ENCODE data around the gene TSPAN10. TPM values are rescaled to one million over a fixed set of nuclear protein-coding genes. Genes with fewer than 3 reads are reported as not detected.
"Not testable (repeated sequence)": the region's sequence is repeated elsewhere in the genome, so short reads cannot be mapped to it uniquely, and the experiment has no call there.

TSPAN10 gene
- total RNA-seq, 4 donors from 2014 or later, result 0.32 to 0.92 TPM; not detected in 2

DNA sequence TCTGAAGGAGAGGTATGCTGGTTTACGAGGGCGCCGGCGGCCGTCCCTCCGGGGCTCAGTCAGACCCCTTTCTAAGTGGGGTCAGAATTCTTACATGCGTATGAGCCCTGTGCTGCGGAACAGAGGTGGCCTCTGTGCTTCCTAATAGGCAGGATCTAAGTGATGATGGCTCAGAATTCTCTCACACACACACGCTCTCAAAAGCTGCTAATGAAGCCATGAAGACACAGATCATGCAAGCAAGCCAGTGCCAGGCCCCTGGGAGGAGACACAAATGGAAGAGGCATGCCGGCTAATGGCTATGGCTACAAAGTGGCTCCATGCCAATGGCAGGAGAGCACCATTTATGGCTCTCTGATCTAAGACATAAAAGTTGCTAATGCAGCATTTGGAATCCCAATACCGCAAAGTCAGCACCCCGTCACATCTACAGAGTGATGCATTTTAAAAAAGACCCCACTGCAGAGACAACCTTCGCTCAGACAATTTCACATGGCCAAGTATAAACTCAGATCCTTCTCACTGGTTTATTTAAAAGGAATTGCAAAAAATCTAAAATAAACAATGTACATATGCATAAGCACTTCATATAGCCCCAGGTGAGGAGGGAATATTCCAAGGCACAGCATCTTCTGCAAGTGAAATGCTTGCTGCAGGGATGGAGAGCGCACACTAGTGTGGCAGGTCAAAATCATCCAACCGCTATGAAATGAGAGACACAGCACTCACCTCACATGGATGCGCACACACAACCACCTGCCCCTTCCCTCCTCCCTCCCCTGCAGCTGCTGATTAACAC lies 24.6 kb upstream of the TSPAN10 start:
- Histone ChIP-seq H3K27ac (replicated peaks in 1 of 4) (no peak overlapping the region), H3K36me3 (peaks cover 39 to 86% (median 79%) of the 10 kb centered on the region in 4 donors), H3K4me1 (peaks cover 20 to 33% (median 25%) of the 10 kb centered on the region in 4 donors), H3K9me3 (no peaks in the 10 kb centered on the region), H3K27me3 (no peaks in the 10 kb centered on the region), H3K4me3 (no peak overlapping the region)
- no peak for DNase-seq (ENCODE audit: extremely low spot score)
- intact Hi-C loops (cut with DNase I), result no loop called here
- 90% methylated on average over 14 of the region's 16 CpGs for WGBS
- TF ChIP-seq POLR2AphosphoS5 (IDR thresholded peaks at IDR 0.05) (no peak), EP300 (IDR thresholded peaks at IDR 0.05) (no peak), POLR2A (IDR thresholded peaks at IDR 0.05; ENCODE audit: low read depth) (no peak)
- TF ChIP-seq, protein P1, sequence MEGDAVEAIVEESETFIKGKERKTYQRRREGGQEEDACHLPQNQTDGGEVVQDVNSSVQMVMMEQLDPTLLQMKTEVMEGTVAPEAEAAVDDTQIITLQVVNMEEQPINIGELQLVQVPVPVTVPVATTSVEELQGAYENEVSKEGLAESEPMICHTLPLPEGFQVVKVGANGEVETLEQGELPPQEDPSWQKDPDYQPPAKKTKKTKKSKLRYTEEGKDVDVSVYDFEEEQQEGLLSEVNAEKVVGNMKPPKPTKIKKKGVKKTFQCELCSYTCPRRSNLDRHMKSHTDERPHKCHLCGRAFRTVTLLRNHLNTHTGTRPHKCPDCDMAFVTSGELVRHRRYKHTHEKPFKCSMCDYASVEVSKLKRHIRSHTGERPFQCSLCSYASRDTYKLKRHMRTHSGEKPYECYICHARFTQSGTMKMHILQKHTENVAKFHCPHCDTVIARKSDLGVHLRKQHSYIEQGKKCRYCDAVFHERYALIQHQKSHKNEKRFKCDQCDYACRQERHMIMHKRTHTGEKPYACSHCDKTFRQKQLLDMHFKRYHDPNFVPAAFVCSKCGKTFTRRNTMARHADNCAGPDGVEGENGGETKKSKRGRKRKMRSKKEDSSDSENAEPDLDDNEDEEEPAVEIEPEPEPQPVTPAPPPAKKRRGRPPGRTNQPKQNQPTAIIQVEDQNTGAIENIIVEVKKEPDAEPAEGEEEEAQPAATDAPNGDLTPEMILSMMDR (IDR thresholded peaks at IDR 0.05), result no peak

DNA sequence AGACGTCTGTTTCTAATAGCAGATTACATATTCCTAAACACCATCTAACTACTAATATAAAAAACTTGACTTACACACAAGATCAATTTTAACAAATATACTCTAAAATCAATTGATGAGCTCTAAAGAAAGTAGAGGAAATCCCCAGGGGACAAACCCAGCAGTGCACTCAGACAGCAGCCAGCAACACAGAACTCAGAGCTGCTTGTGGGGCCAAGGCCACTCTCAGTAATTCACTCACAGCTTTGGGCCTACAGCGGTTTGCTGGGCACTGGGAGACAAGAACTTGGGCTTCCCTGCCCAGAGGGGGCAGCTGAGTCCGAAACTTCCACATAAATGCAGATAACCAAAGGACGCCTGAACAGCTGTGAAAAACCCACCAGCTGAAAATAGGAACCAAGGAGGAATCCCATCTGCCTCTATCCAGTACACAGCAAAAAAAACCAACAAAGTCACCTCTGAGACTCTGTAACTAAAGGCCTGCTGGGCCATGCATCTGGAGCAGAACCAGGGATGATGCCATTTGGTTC lies 21.5 kb upstream of the TSPAN10 start:
- H3K4me3 ChIP-seq, result no peak overlapping the region
- intact Hi-C loops (cut with DNase I), result no loop called here
- peaks cover 33 to 74% (median 67%) of the 10 kb centered on the region in 4 donors for H3K36me3 ChIP-seq
- TF ChIP-seq, protein P1 (IDR thresholded peaks at IDR 0.05), result no peak
- peaks cover 20 to 33% (median 25%) of the 10 kb centered on the region in 4 donors for H3K4me1 ChIP-seq
- DNase-seq (ENCODE audit: extremely low spot score), result no peak
- no peaks in the 10 kb centered on the region for H3K27me3 ChIP-seq
- no peak overlapping the region for H3K27ac ChIP-seq (replicated peaks in 1 of 4)
- 93% methylated on average over 4 of the region's 4 CpGs for WGBS
- H3K9me3 ChIP-seq, result no peaks in the 10 kb centered on the region

DNA sequence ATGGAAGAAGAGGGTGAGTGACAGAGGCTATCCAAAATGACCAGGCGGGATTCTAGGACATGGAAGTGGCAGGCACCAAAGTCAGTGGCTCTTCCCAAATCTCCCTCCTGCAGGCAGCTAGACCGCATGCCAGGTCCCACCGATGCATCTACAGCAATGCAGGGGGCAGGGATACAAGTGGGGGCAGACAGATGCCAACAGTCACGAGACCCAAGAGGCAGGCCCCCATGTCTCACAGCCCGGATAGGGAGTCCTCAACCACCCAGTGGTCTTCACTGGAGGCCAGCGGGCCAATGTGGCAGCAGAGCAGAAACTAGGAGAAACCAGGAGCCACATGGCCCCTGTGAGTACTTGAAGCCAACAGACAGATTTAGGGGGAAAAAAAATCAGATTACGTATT lies 20.1 kb upstream of the TSPAN10 start:
- WGBS, result 50% methylated on average over 6 of the region's 7 CpGs
- intact Hi-C loops (cut with DNase I), result no loop called here
- peaks cover 20 to 39% (median 30%) of the 10 kb centered on the region in 4 donors for H3K4me1 ChIP-seq
- H3K4me3 ChIP-seq, result no peak overlapping the region
- H3K9me3 ChIP-seq, result no peaks in the 10 kb centered on the region
- H3K27me3 ChIP-seq, result no peaks in the 10 kb centered on the region
- H3K27ac ChIP-seq (replicated peaks in 1 of 4), result no peak overlapping the region
- peaks cover 45 to 79% (median 71%) of the 10 kb centered on the region in 4 donors for H3K36me3 ChIP-seq
- TF ChIP-seq POLR2A (IDR thresholded peaks at IDR 0.05; ENCODE audit: low read depth) (no peak), EP300 (IDR thresholded peaks at IDR 0.05) (no peak), POLR2AphosphoS5 (IDR thresholded peaks at IDR 0.05) (no peak)
- TF ChIP-seq, protein P1 (IDR thresholded peaks at IDR 0.05), result no peak
- DNase-seq (ENCODE audit: extremely low spot score), result no peak

DNA sequence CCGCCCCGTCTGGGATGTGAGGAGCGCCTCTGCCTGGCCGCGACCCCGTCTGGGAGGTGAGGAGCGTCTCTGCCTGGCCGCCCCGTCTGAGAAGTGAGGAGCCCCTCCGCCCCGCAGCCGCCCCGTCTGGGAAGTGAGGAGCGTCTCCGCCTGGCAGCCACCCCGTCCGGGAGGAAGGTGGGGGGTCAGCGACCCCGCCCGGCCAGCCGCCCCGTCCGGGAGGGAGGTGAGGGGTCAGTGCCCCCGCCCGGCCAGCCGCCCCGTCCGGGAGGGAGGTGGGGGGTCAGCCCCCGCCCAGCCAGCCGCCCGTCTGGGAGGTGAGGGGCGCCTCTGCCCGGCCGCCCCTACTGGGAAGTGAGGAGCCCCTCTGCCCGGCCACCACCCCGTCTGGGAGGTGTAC lies 18.7 kb upstream of the TSPAN10 start:
- Histone ChIP-seq H3K4me1 (peaks cover 20 to 30% (median 25%) of the 10 kb centered on the region in 4 donors), H3K36me3 (peaks cover 39 to 78% (median 69%) of the 10 kb centered on the region in 4 donors)
- DNase-seq (ENCODE audit: extremely low spot score); H3K9me3 ChIP-seq; H3K27me3 ChIP-seq; intact Hi-C loops (cut with DNase I); H3K4me3 ChIP-seq; H3K27ac ChIP-seq (replicated peaks in 1 of 4): not testable (repeated sequence)
- WGBS, result no CpG with 5 or more reads among the region's 36 CpGs

DNA sequence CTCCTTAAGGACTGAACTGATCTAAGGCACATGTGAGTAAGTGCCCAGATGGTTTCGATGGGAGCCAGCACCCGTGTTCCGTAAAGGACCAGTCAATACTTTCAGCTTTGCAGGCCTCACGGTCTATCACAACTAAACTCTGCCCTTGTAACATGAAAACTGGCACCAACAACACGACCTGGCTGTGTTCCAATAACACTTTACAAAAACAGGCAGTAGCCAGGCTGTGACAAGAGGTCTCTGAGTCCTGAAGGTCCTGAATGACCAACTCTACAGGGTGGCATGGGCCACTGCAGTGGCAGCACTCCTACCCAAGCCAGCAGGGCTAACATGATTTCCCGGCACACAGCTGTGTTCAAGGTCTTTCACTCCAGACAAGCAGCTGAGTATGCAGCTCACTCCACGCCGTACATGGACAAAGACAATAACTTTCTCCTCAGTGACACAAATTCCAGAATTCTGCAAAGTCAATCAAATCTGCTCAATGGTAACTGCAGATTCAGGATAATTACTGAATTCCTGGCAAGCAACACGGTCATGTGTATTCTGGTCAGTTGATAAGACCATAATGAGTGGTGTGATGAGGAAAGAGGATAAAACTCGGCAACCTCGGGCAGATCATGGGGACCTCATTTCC lies 15.4 kb upstream of the TSPAN10 start:
- intact Hi-C loops (cut with DNase I), result no loop called here
- TF ChIP-seq POLR2AphosphoS5 (IDR thresholded peaks at IDR 0.05) (no peak), EP300 (IDR thresholded peaks at IDR 0.05) (no peak), POLR2A (IDR thresholded peaks at IDR 0.05; ENCODE audit: low read depth) (no peak)
- TF ChIP-seq, protein P1 (IDR thresholded peaks at IDR 0.05), result no peak
- no peaks in the 10 kb centered on the region for H3K9me3 ChIP-seq
- no peak overlapping the region for H3K27ac ChIP-seq (replicated peaks in 1 of 4)
- peaks cover 67 to 91% (median 78%) of the 10 kb centered on the region in 4 donors for H3K36me3 ChIP-seq
- DNase-seq (ENCODE audit: extremely low spot score), result no peak
- no peak overlapping the region for H3K4me3 ChIP-seq
- peaks cover 0 to 6% (median 4%) of the 10 kb centered on the region in 4 donors for H3K4me1 ChIP-seq
- H3K27me3 ChIP-seq, result no peaks in the 10 kb centered on the region
- WGBS, result 89% methylated on average over 11 of the region's 11 CpGs
